Neural progenitor cell (in vitro differentiated cells): Measurements from ENCODE around the gene PHLDB2. TPM values are rescaled to one million over a fixed set of nuclear protein-coding genes. Genes with fewer than 3 reads are reported as not detected.

Experiments
- DNase-seq: peaks from one replicate; pipeline ENCODE4 v3.0.0-alpha.2; 2016; ENCODE audit warnings: low spot score
- H2AFZ ChIP-seq: fragments of 200-600 bp; sonication (generic); replicated peaks from 2 replicates; pipeline ENCODE4 v1.6.1; 2016; ENCODE audit warnings: antibody characterized with exemption
- H3F3A ChIP-seq: fragments of 200-600 bp; sonication (generic); 2 replicates; pipeline ENCODE4 v1.6.1; 2016; ENCODE audit warnings: antibody characterized with exemption, low read depth
- H3K27ac ChIP-seq: fragments of 200-600 bp; sonication (generic); 2 replicates; pipeline ENCODE4 v1.5.1; 2016; ENCODE audit warnings: mild to moderate bottlenecking
- H3K27me3 ChIP-seq: fragments of 200-600 bp; sonication (generic); 2 replicates; pipeline ENCODE4 v1.6.1; 2016; ENCODE audit warnings: mild to moderate bottlenecking, moderate library complexity
- H3K36me3 ChIP-seq: fragments of 200-600 bp; sonication (generic); 2 replicates; pipeline ENCODE4 v1.5.1; 2016
- H3K4me1 ChIP-seq: fragments of 200-600 bp; sonication (generic); 2 replicates; pipeline ENCODE4 v1.6.1; 2016; ENCODE audit warnings: mixed run types
- H3K4me2 ChIP-seq: fragments of 200-600 bp; sonication (generic); 2 replicates; pipeline ENCODE4 v1.6.1; 2016
- H3K4me3 ChIP-seq: fragments of 200-600 bp; sonication (generic); 2 replicates; pipeline ENCODE4 v1.5.1; 2016
- H3K79me2 ChIP-seq: fragments of 200-600 bp; sonication (generic); 2 replicates; pipeline ENCODE4 v1.6.1; 2016; ENCODE audit warnings: low read depth
- H3K9ac ChIP-seq: fragments of 200-600 bp; sonication (generic); 2 replicates; pipeline ENCODE4 v1.6.1; 2016
- H3K9me3 ChIP-seq: fragments of 200-600 bp; sonication (generic); 2 replicates; pipeline ENCODE4 v1.5.1; 2016; ENCODE audit warnings: low read depth
- H4K20me1 ChIP-seq: fragments of 200-600 bp; sonication (generic); 2 replicates; pipeline ENCODE4 v1.6.1; 2016; ENCODE audit warnings: low read depth
- H3K27ac Mint-ChIP-seq: 3 replicates; pipeline ENCODE4 v1.8.0; 2021; ENCODE audit warnings: mixed read lengths
- H3K27me3 Mint-ChIP-seq: 2 replicates; pipeline ENCODE4 v1.8.0; 2022; ENCODE audit warnings: low read depth, mild to moderate bottlenecking, inconsistent platforms, moderate library complexity, mixed read lengths; ENCODE audit not compliant: insufficient read depth
- H3K36me3 Mint-ChIP-seq: 3 replicates; pipeline ENCODE4 v1.8.0; 2021; ENCODE audit warnings: mixed read lengths
- H3K4me1 Mint-ChIP-seq: 3 replicates; pipeline ENCODE4 v1.8.0; 2021; ENCODE audit warnings: mixed read lengths
- H3K4me3 Mint-ChIP-seq: 3 replicates; pipeline ENCODE4 v1.8.0; 2021; ENCODE audit warnings: mild to moderate bottlenecking, moderate library complexity, mixed read lengths
- H3K9me3 Mint-ChIP-seq: 3 replicates; pipeline ENCODE4 v1.8.0; 2020; ENCODE audit warnings: mixed read lengths
- CTCF ChIP-seq: fragments of 200-600 bp; sonication (generic); IDR thresholded peaks from 2 replicates; pipeline ENCODE4 v1.5.1; 2017; ENCODE audit warnings: antibody characterized with exemption, mild to moderate bottlenecking
- EZH2 ChIP-seq: fragments of 200-600 bp; sonication (generic); IDR thresholded peaks from 2 replicates; pipeline ENCODE4 v1.6.1; 2017; ENCODE audit warnings: antibody characterized with exemption, mild to moderate bottlenecking, moderate library complexity
- EZH2phosphoT487 ChIP-seq: fragments of 200-600 bp; sonication (generic); IDR thresholded peaks from 2 replicates; pipeline ENCODE4 v1.6.1; 2017; ENCODE audit warnings: antibody characterized with exemption
- total RNA-seq: library from RNA; depleted of rRNA; stranded (reverse); fragments of >200 nt; gene quantifications from 2 replicates; pipeline ENCODE4 v1.2.3, GENCODE V29; 2015; ENCODE audit warnings: low replicate concordance

PHLDB2 gene
- total RNA-seq, 1 donor from 2014 or later, result 15.9 TPM

- H3K9me3 Mint-ChIP-seq, result peaks cover 42% of the 10 kb centered on the region
- H3K27me3 Mint-ChIP-seq, result peaks cover 2% of the 10 kb centered on the region
- no peak for DNase-seq
- H3K4me1 Mint-ChIP-seq, result peaks cover 5% of the 10 kb centered on the region
- no peak for TF ChIP-seq EZH2phosphoT487
- no peak for TF ChIP-seq CTCF
- TF ChIP-seq EZH2, result no peak
- Histone ChIP-seq H3K9ac (no peak overlapping the region), H4K20me1 (no peaks in the 10 kb centered on the region), H3K36me3 (no peaks in the 10 kb centered on the region), H3K9me3 (no peaks in the 10 kb centered on the region), H3K27ac (no peak overlapping the region), H3K27me3 (no peaks in the 10 kb centered on the region), H3K4me2 (no peak overlapping the region), H3F3A (no peaks in the 10 kb centered on the region), H3K4me3 (no peak overlapping the region), H2AFZ (no peak overlapping the region), H3K4me1 (peaks cover 5% of the 10 kb centered on the region), H3K79me2 (no peaks in the 10 kb centered on the region)
- H3K4me3 Mint-ChIP-seq, result no peak overlapping the region
- H3K36me3 Mint-ChIP-seq, result peaks cover 48% of the 10 kb centered on the region
- H3K27ac Mint-ChIP-seq, result no peak overlapping the region
These were observed 22.4 kb downstream of the PHLDB2 start for GRCh38 chr3:111881480-111881879.

- Mint-ChIP-seq H3K27me3 (peaks cover 2% of the 10 kb centered on the region), H3K27ac (no peak overlapping the region), H3K36me3 (peaks cover 50% of the 10 kb centered on the region), H3K9me3 (peaks cover 40% of the 10 kb centered on the region), H3K4me3 (no peak overlapping the region), H3K4me1 (peaks cover 5% of the 10 kb centered on the region)
- Histone ChIP-seq H3K36me3 (no peaks in the 10 kb centered on the region), H3K9ac (no peak overlapping the region), H2AFZ (no peak overlapping the region), H3K4me3 (no peak overlapping the region), H3K27ac (no peak overlapping the region), H3K9me3 (no peaks in the 10 kb centered on the region), H3K4me2 (no peak overlapping the region), H3K79me2 (no peaks in the 10 kb centered on the region), H3F3A (no peaks in the 10 kb centered on the region), H4K20me1 (no peaks in the 10 kb centered on the region), H3K4me1 (peaks cover 5% of the 10 kb centered on the region), H3K27me3 (no peaks in the 10 kb centered on the region)
- DNase-seq, result no peak
- TF ChIP-seq EZH2phosphoT487 (no peak), EZH2 (no peak), CTCF (no peak)
These were observed 23.1 kb downstream of the PHLDB2 start for GRCh38 chr3:111882194-111882593.

- H3K27me3 Mint-ChIP-seq, result peaks cover 2% of the 10 kb centered on the region
- peaks cover 34% of the 10 kb centered on the region for H3K9me3 Mint-ChIP-seq
- Histone ChIP-seq H3K79me2 (no peaks in the 10 kb centered on the region), H3K27ac (no peak overlapping the region), H3K27me3 (no peaks in the 10 kb centered on the region), H3F3A (no peaks in the 10 kb centered on the region), H4K20me1 (no peaks in the 10 kb centered on the region), H3K4me3 (no peak overlapping the region), H3K36me3 (no peaks in the 10 kb centered on the region), H3K4me1 (peaks cover 5% of the 10 kb centered on the region), H3K4me2 (no peak overlapping the region), H3K9ac (no peak overlapping the region), H2AFZ (no peak overlapping the region), H3K9me3 (no peaks in the 10 kb centered on the region)
- TF ChIP-seq EZH2, result no peak
- TF ChIP-seq CTCF, result no peak
- no peak for TF ChIP-seq EZH2phosphoT487
- no peak for DNase-seq
- no peak overlapping the region for H3K27ac Mint-ChIP-seq
- H3K4me1 Mint-ChIP-seq, result peaks cover 5% of the 10 kb centered on the region
- peaks cover 52% of the 10 kb centered on the region for H3K36me3 Mint-ChIP-seq
- H3K4me3 Mint-ChIP-seq, result no peak overlapping the region
These were observed 23.7 kb downstream of the PHLDB2 start for GRCh38 chr3:111882799-111883198.
